Left lung (tissue), 10 donors: ENCODE data around the gene PIBF1. TPM values are rescaled to one million over a fixed set of nuclear protein-coding genes. Genes with fewer than 3 reads are reported as not detected.
"Not testable (repeated sequence)": the region's sequence is repeated elsewhere in the genome, so short reads cannot be mapped to it uniquely, and the experiment has no call there.

ENCODE experiments used
- ATAC-seq: fragments of 200-7000 bp; cut with Tn5 transposase; one replicate; pipeline ENCODE4 v1.9.1; 2020; ENCODE audit warnings: moderate library complexity
- DNase-seq, 4 donors: peaks; one replicate each; pipeline ENCODE4 v3.0.0-alpha.2; 2013 to 2020
- H3K27ac ChIP-seq, 2 donors: fragments of 200-600 bp; sonication (generic) in 1 of 2; one replicate each; pipeline versions ENCODE4 v1.5.0 to v1.8.0; 2020 to 2021
- H3K27me3 ChIP-seq, 2 donors: fragments of 200-600 bp; sonication (generic) in 1 of 2; one replicate each; pipeline versions ENCODE4 v1.5.0 to v1.8.0; 2020 to 2021
- H3K36me3 ChIP-seq, 2 donors: fragments of 200-600 bp; sonication (generic) in 1 of 2; one replicate each; pipeline versions ENCODE4 v1.5.0 to v1.8.0; 2020 to 2021
- H3K4me1 ChIP-seq, 2 donors: fragments of 200-600 bp; one replicate each; pipeline ENCODE4 v1.8.0; 2021
- H3K4me3 ChIP-seq, 2 donors: fragments of 200-600 bp; sonication (generic) in 1 of 2; one replicate each; pipeline versions ENCODE4 v1.5.0 to v1.8.0; 2020 to 2021; ENCODE audit warnings: mild to moderate bottlenecking in 1 of 2
- H3K9me3 ChIP-seq, 2 donors: fragments of 200-600 bp; sonication (generic) in 1 of 2; one replicate each; pipeline versions ENCODE4 v1.5.0 to v1.8.0; 2020 to 2021
- intact Hi-C, 2 donors: fragments of 100-400 bp; cut with DNase I; formaldehyde crosslinking; loops; one replicate each; pipeline versions ENCODE4 v1.11.2 to v1.14.2; 2022
- polyA plus RNA-seq, 6 donors: library from polyadenylated mRNA; unstranded; fragments of 120-200 nt; gene quantifications; one replicate each; pipeline ENCODE4 v1.2.1, GENCODE V29; 2013; ENCODE audit not compliant: insufficient read length in 6 of 6
- total RNA-seq, 2 donors: library from RNA; stranded (reverse); fragmentation: NEBNext Ultra II Directional; extraction: Animal tissue kit (Norgen Biotek cat#: 25700); gene quantifications; one replicate each; pipeline ENCODE4 v1.2.1, GENCODE V29; 2021
- TF ChIP-seq, protein P1 (sequence below), 2 donors: fragments of 200-600 bp; sonication (generic) in 1 of 2; IDR thresholded peaks; one replicate each; pipeline versions ENCODE4 v1.5.0 to v1.8.0; 2021; ENCODE audit warnings: antibody characterized with exemption in 2 of 2
- donor health status: DM: no; HTN: yes; CAD: no.
- donor health status: DM: no; HTN: no; CAD: no.

PIBF1 gene
- total and polyA plus RNA-seq, 8 donors = 20.7 to 52.6 (median 41.4) TPM

DNA sequence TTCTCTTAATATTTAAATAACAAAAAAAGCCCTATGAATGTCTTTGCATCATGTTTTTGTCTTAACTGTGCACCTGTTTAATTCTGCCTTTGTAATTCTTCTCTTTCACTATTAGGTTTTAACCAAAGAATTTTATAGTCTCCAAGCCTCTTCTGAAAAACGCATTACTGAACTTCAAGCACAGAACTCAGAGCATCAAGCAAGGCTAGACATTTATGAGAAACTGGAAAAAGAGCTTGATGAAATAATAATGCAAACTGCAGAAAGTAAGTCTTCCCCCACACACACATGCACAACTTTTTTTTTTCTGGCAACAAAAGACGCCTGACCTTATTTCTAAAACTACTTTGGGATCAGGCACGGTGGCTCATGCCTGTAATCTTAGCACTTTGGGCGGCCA is 126.5 kb downstream of the PIBF1 start:
- no peaks in the 10 kb centered on the region for H3K4me1 ChIP-seq
- no peak for DNase-seq
- ATAC-seq = no peak
- no peak overlapping the region for H3K4me3 ChIP-seq
- intact Hi-C loops = no loop called here
- H3K36me3 ChIP-seq = peaks cover 0 to 34% of the 10 kb centered on the region in 2 donors
- no peaks in the 10 kb centered on the region for H3K9me3 ChIP-seq
- TF ChIP-seq, protein P1, sequence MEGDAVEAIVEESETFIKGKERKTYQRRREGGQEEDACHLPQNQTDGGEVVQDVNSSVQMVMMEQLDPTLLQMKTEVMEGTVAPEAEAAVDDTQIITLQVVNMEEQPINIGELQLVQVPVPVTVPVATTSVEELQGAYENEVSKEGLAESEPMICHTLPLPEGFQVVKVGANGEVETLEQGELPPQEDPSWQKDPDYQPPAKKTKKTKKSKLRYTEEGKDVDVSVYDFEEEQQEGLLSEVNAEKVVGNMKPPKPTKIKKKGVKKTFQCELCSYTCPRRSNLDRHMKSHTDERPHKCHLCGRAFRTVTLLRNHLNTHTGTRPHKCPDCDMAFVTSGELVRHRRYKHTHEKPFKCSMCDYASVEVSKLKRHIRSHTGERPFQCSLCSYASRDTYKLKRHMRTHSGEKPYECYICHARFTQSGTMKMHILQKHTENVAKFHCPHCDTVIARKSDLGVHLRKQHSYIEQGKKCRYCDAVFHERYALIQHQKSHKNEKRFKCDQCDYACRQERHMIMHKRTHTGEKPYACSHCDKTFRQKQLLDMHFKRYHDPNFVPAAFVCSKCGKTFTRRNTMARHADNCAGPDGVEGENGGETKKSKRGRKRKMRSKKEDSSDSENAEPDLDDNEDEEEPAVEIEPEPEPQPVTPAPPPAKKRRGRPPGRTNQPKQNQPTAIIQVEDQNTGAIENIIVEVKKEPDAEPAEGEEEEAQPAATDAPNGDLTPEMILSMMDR (IDR thresholded peaks at IDR 0.05) = no peak
- no peaks in the 10 kb centered on the region for H3K27me3 ChIP-seq
- no peak overlapping the region for H3K27ac ChIP-seq

DNA sequence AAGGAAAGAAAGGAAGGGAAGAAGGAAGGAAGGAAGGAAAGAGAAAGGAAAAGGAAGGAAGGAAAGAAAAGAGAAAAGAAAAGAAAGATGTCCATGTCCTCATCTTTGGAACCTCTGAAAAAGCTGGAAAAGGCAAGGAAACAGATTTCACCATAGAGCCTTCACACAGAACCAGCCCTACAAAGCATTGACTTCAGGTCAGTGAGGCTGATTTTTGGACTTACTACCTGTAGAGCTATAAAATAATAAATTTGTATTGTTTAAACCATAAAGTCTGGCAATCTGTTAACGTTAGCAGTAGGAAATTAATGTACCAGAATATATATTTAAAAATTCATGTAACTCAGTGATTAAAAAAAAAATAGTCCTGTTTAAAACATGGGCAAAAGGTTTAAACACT is 130.0 kb downstream of the PIBF1 start:
- no peaks in the 10 kb centered on the region for H3K4me1 ChIP-seq
- H3K27me3 ChIP-seq = no peaks in the 10 kb centered on the region
- no peak overlapping the region for H3K4me3 ChIP-seq
- no peak for ATAC-seq
- H3K9me3 ChIP-seq = no peaks in the 10 kb centered on the region
- TF ChIP-seq, protein P1 (IDR thresholded peaks at IDR 0.05) = no peak
- H3K36me3 ChIP-seq = peaks cover 0 to 34% of the 10 kb centered on the region in 2 donors
- intact Hi-C loops = no loop called here
- no peak overlapping the region for H3K27ac ChIP-seq
- DNase-seq = no peak

DNA sequence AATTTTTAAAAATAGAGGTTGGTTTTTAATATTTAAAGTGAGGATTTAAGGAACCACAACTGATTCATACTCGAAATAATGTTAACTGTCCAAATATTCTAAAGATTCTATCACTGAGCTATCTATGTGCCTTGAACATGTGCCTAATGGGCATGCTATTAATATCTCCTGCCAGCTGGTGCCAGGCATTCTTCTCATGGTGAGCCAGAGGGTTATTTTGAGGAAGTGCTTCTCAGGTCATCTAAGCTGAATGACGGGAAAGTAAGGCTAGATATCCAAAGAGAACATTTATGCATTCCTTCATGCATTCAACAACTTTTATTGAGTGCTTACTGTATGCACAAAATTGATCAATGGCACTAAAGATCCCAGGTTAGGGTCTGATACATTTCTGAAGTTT is 138.2 kb downstream of the PIBF1 start:
- H3K9me3 ChIP-seq = no peaks in the 10 kb centered on the region
- no peak overlapping the region for H3K4me3 ChIP-seq
- no peaks in the 10 kb centered on the region for H3K27me3 ChIP-seq
- H3K4me1 ChIP-seq = no peaks in the 10 kb centered on the region
- no peak for ATAC-seq
- intact Hi-C loops = no loop called here
- TF ChIP-seq, protein P1 (IDR thresholded peaks at IDR 0.05) = no peak
- peaks cover 0 to 50% of the 10 kb centered on the region in 2 donors for H3K36me3 ChIP-seq
- H3K27ac ChIP-seq = no peak overlapping the region
- DNase-seq = no peak

DNA sequence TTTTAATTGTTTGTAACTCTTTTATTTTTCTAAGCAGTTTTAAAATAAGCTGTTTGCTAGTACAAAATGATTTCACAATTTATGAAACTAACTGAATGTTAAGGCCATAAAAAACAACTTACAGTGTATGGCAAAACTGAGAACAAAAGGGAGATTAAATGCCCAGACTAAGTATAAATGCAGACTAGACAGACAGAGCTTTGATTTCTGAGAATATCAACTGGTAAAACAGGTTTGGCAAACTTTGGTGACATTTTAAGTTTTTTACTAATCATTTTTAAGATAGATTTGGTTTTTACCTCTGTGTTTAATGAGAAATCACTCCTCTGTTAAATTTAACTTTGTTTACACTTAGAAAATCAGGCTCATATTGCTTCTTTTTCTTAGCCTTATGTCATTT is 149.4 kb downstream of the PIBF1 start:
- H3K4me1 ChIP-seq = no peaks in the 10 kb centered on the region
- DNase-seq = no peak
- no peak overlapping the region for H3K4me3 ChIP-seq
- ATAC-seq = no peak
- H3K27me3 ChIP-seq = no peaks in the 10 kb centered on the region
- intact Hi-C loops = no loop called here
- no peak overlapping the region for H3K27ac ChIP-seq
- H3K9me3 ChIP-seq = no peaks in the 10 kb centered on the region
- peaks cover 0 to 37% of the 10 kb centered on the region in 2 donors for H3K36me3 ChIP-seq
- TF ChIP-seq, protein P1 (IDR thresholded peaks at IDR 0.05) = no peak

DNA sequence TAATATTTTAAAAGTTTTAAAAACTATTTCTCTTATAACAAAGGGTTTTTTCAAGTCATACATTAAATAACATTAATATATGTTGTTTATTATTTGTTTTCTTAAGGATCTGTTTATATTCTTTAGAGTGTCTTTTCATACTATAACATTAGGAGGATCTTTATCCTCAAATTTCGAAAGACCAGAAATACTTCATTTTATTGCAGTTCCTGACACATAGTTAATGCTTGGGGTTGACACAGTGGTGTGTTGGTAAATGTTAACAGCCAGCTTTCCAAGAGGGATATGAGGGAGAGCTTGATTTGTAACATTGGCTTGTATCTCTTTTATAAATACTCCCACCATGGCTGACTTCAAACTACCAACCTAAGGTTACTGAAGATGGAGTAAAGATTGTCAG is 150.3 kb downstream of the PIBF1 start:
- DNase-seq (no peak), ATAC-seq (no peak)
- Histone ChIP-seq H3K9me3 (no peaks in the 10 kb centered on the region), H3K36me3 (peaks cover 0 to 31% of the 10 kb centered on the region in 2 donors), H3K4me3 (no peak overlapping the region), H3K27me3 (no peaks in the 10 kb centered on the region), H3K4me1 (no peaks in the 10 kb centered on the region), H3K27ac (no peak overlapping the region)
- intact Hi-C loops = no loop called here
- TF ChIP-seq, protein P1 (IDR thresholded peaks at IDR 0.05) = no peak

DNA sequence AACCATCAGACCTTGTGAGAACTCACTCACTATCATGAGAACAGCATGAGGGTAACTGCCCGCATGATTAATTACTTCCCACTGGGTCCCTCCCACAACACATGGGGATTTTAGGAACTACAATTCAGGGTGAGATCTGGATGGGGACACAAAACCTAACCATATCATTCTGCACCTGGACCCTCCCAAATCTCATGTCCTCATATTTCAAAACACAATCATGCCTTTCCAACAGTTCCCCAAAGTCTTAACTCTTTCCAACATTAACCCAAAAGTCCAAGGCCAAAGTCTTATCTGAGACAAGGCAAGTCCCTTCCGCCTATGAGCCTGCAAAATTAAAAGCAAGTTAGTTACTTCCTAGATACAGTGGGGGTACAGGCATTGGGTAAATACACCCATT is 164.3 kb downstream of the PIBF1 start:
- intact Hi-C loops = loop anchor here in 1 of 2 donors (10.0 kb wide), 1 partner anchor 51 kb away; no protein-coding TSS in a partner anchor

More for the DNA sequence above, 164.3 kb downstream of the PIBF1 start:
- not testable (repeated sequence) for H3K27me3 ChIP-seq, ATAC-seq, H3K4me1 ChIP-seq, H3K27ac ChIP-seq, H3K4me3 ChIP-seq, H3K9me3 ChIP-seq, DNase-seq, H3K36me3 ChIP-seq
